ENCODE data around the gene RBM47.
"Not testable (repeated sequence)": the region's sequence is repeated elsewhere in the genome, so short reads cannot be mapped to it uniquely, and the experiment has no call there.

The RBM47 gene

GRCh38 chr4:40585201-40585799, 44.4 kb downstream of the RBM47 start:
- DNase-seq = no peak

GRCh38 chr4:40584517-40585141, 45.0 kb downstream of the RBM47 start:
- DNase-seq = no peak

- DNase-seq = no peak
Observed at GRCh38 chr4:40583850-40584439, 45.7 kb downstream of the RBM47 start.

GRCh38 chr4:40582413-40582812, 47.3 kb downstream of the RBM47 start:
- no peak for DNase-seq

GRCh38 chr4:40581254-40582140, 48.2 kb downstream of the RBM47 start:
- DNase-seq = no peak

- no peak for DNase-seq
Observed at GRCh38 chr4:40579983-40580382, 49.7 kb downstream of the RBM47 start.

- no peak for DNase-seq
Observed at GRCh38 chr4:40577588-40578253, 51.9 kb downstream of the RBM47 start.

- DNase-seq = no peak
Observed at GRCh38 chr4:40576651-40577480, 52.8 kb downstream of the RBM47 start.

GRCh38 chr4:40575846-40576245, 53.8 kb downstream of the RBM47 start:
- no peak for DNase-seq

- DNase-seq = no peak
Observed at GRCh38 chr4:40573593-40574311, 55.9 kb downstream of the RBM47 start.

- DNase-seq = no peak
Observed at GRCh38 chr4:40572692-40573310, 56.9 kb downstream of the RBM47 start.

- DNase-seq = no peak
Observed at GRCh38 chr4:40571208-40571607, 58.5 kb downstream of the RBM47 start.

- no peak for DNase-seq
Observed at GRCh38 chr4:40570348-40571077, 59.2 kb downstream of the RBM47 start.

GRCh38 chr4:40564815-40565483, 64.7 kb downstream of the RBM47 start:
- no peak for DNase-seq

GRCh38 chr4:40564004-40564403, 65.7 kb downstream of the RBM47 start:
- DNase-seq = no peak

- no peak for DNase-seq
Observed at GRCh38 chr4:40563401-40563800, 66.3 kb downstream of the RBM47 start.

- no peak for DNase-seq
Observed at GRCh38 chr4:40562681-40563080, 67.0 kb downstream of the RBM47 start.

- DNase-seq = no peak
Observed at GRCh38 chr4:40562208-40562607, 67.5 kb downstream of the RBM47 start.

- not testable (repeated sequence) for DNase-seq
Observed at GRCh38 chr4:40561543-40562177, 68.0 kb downstream of the RBM47 start.

Measured in NCI-H446 treated with DMSO at 0.1 percent for 48 hours (cell line).